ENCODE measurements around the gene CBLN3. TPM values are rescaled to one million over a fixed set of nuclear protein-coding genes. Genes with fewer than 3 reads are reported as not detected.

Gene CBLN3
- total RNA-seq, 1 experiment from 2014 or later, result 2.0 TPM

GRCh38 chr14:24407608-24408325 lies 21.7 kb downstream of the CBLN3 start:
- H3K4me1 ChIP-seq (ENCODE audit: control insufficient read depth in 1 of 2, insufficient read depth in 2 of 2, low read length in 2 of 2), result no peaks in the 10 kb centered on the region
- ATAC-seq (no peak), DNase-seq (ENCODE audit: low read depth, low spot score) (no peak)
- H2AFZ ChIP-seq (ENCODE audit: low read depth, low read length, poor library complexity, severe bottlenecking), result no peak overlapping the region
- POLR2A ChIA-PET, result no interaction called here
- CTCF ChIA-PET, result no interaction called here
- no peaks in the 10 kb centered on the region for H4K20me1 ChIP-seq (ENCODE audit: insufficient read depth)
- RAD21 ChIA-PET (ENCODE audit: low non-redundant PET in 1 of 2, low total read pairs in 2 of 2, uncharacterized antibody in 2 of 2, unreplicated experiment in 2 of 2), result no interaction called here
- BruUV-seq (replicated peaks), result no TSS peak
- H3K4me2 ChIP-seq (ENCODE audit: low read length), result no peak overlapping the region
- H3K79me2 ChIP-seq (ENCODE audit: insufficient read depth, low read length), result no peaks in the 10 kb centered on the region
- intact Hi-C loops (cut with micrococcal nuclease), result no loop called here
- H3K27ac ChIP-seq (ENCODE audit: low read depth, low read length), result no peak overlapping the region
- H3K9ac ChIP-seq (ENCODE audit: low read length), result no peak overlapping the region
- H3K4me3 ChIP-seq (replicated peaks in 1 of 2; ENCODE audit: low read depth in 1 of 2, low read length in 2 of 2), result no peak overlapping the region
- TF ChIP-seq ELF1 (IDR thresholded peaks at IDR 0.05; ENCODE audit: borderline replicate concordance, low read depth) (no peak), ZFX (IDR thresholded peaks at IDR 0.05) (no peak), FOSL1 (IDR thresholded peaks at IDR 0.05; ENCODE audit: low read depth) (no peak), MAX (IDR thresholded peaks at IDR 0.05) (no peak), SIN3A (IDR thresholded peaks at IDR 0.05; ENCODE audit: low read depth) (no peak), CBX3 (IDR thresholded peaks at IDR 0.05; ENCODE audit: low read depth) (no peak), JUND (IDR thresholded peaks at IDR 0.05) (no peak), SRF (IDR thresholded peaks at IDR 0.05; ENCODE audit: low read depth) (no peak), RAD21 (IDR thresholded peaks at IDR 0.05; ENCODE audit: low read depth) (no peak), EGR1 (IDR thresholded peaks at IDR 0.05; ENCODE audit: low read depth) (no peak), POLR2A (IDR thresholded peaks at IDR 0.05; ENCODE audit: borderline replicate concordance, extremely low read depth, insufficient read depth, insufficient read length) (no peak), SP1 (IDR thresholded peaks at IDR 0.05; ENCODE audit: low read depth) (no peak), EZH2 (IDR thresholded peaks at IDR 0.05) (no peak), REST (IDR thresholded peaks at IDR 0.05; ENCODE audit: low read depth) (no peak), YY1 (IDR thresholded peaks at IDR 0.05; ENCODE audit: extremely low read depth, insufficient replicate concordance, low read depth, low read length) (no peak), EZH2phosphoT487 (IDR thresholded peaks at IDR 0.05; ENCODE audit: borderline replicate concordance) (no peak)
- TF ChIP-seq, protein P1, sequence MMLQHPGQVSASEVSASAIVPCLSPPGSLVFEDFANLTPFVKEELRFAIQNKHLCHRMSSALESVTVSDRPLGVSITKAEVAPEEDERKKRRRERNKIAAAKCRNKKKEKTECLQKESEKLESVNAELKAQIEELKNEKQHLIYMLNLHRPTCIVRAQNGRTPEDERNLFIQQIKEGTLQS (IDR thresholded peaks at IDR 0.05), result no peak
- no peaks in the 10 kb centered on the region for H3K9me2 ChIP-seq (ENCODE audit: insufficient read depth)
- H3K36me3 ChIP-seq (ENCODE audit: control insufficient read depth in 1 of 2, insufficient read depth in 2 of 2, low read length in 2 of 2), result no peaks in the 10 kb centered on the region
- no peaks in the 10 kb centered on the region for H3K9me3 ChIP-seq (ENCODE audit: control insufficient read depth in 1 of 2, insufficient read depth in 1 of 2, low read depth in 1 of 2, low read length in 2 of 2)
- no peaks in the 10 kb centered on the region for H3K27me3 ChIP-seq (ENCODE audit: insufficient read depth, low read length)
